Measurements from ENCODE around the gene DGKD.

The DGKD gene

GRCh38 chr2:233519787-233520611 is 165.7 kb downstream of the DGKD start:
- no peak overlapping the region for H3K4me2 ChIP-seq (ENCODE audit: insufficient read depth, low read length)
- H3K4me1 ChIP-seq (ENCODE audit: insufficient read depth, low read length), result no peaks in the 10 kb centered on the region
- no peak for ATAC-seq (ENCODE audit: insufficient read depth, low read depth)
- TF ChIP-seq CTCF (IDR thresholded peaks at IDR 0.05; ENCODE audit: borderline replicate concordance, extremely low read depth, low read length, poor library complexity, severe bottlenecking), result no peak
- TF ChIP-seq EZH2 (IDR thresholded peaks at IDR 0.05; ENCODE audit: borderline replicate concordance, low read depth, low read length, severe bottlenecking), result no peak
- peaks cover 11% of the 10 kb centered on the region; the same call in 1 of the 2 replicates for H3K36me3 ChIP-seq (ENCODE audit: insufficient read depth, low read length)
- no peak overlapping the region for H3K9ac ChIP-seq (ENCODE audit: low read depth, low read length)
- H4K20me1 ChIP-seq (ENCODE audit: insufficient read depth, low read length), result no peaks in the 10 kb centered on the region
- H2AFZ ChIP-seq (ENCODE audit: low read depth, low read length), result no peak overlapping the region
- H3K79me2 ChIP-seq (ENCODE audit: insufficient read depth, low read length), result no peaks in the 10 kb centered on the region
- no peak for DNase-seq
- no peak overlapping the region for H3K4me3 ChIP-seq (ENCODE audit: low read depth in 1 of 2, low read length in 2 of 2)
- no peaks in the 10 kb centered on the region for H3K27me3 ChIP-seq (ENCODE audit: insufficient read depth, low read length, poor library complexity)
- H3K27ac ChIP-seq (ENCODE audit: low read length), result no peak overlapping the region
- no peaks in the 10 kb centered on the region for H3K9me3 ChIP-seq (ENCODE audit: insufficient read depth, low read length, severe bottlenecking)
